ENCODE measurements around the gene ALOXE3. TPM values are rescaled to one million over a fixed set of nuclear protein-coding genes. Genes with fewer than 3 reads are reported as not detected.

The ALOXE3 gene
- total and polyA plus RNA-seq, 8 donors: 0.12 to 0.43 TPM; not detected in 6

DNA sequence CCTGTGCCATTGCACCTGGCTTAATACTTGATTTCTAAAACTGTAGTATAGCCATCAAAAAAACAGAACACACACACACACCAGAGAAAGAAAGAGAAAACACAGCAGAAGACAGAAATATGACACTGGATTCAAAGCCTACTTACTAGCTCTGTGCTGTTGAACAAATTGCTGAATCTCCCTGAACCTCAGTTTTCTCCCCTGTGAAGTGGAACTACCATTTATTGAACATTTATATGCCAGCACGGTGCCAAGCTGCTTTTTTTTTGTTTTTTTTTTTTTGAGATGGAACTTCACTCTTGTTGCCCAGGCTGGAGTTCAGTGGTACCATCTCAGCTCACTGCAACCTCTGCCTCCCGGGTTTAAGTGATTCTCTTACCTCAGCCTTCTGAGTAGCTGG lies 17.6 kb downstream of the ALOXE3 start:
- DNase-seq: no peak
- Histone ChIP-seq H3K27me3 (peaks cover 0 to 26% (median 0%) of the 10 kb centered on the region in 3 donors), H3K4me3 (no peak overlapping the region), H3K36me3 (no peaks in the 10 kb centered on the region), H3K9me3 (no peaks in the 10 kb centered on the region), H3K4me1 (no peaks in the 10 kb centered on the region), H3K27ac (no peak overlapping the region)
- TF ChIP-seq EP300 (IDR thresholded peaks at IDR 0.05) (no peak), POLR2AphosphoS5 (IDR thresholded peaks at IDR 0.05) (no peak), CTCF (IDR thresholded peaks at IDR 0.05) (no peak)
- intact Hi-C loops (cut with DNase I; ENCODE audit: low total_unique reads): no loop called here
- WGBS, 5 donors: 80 to 91% (median 88%) methylated on average over 2 of the region's 2 CpGs

- peaks cover 0 to 33% (median 0%) of the 10 kb centered on the region in 3 donors for H3K27me3 ChIP-seq
- intact Hi-C loops (cut with DNase I; ENCODE audit: low total_unique reads): no loop called here
- H3K36me3 ChIP-seq: no peaks in the 10 kb centered on the region
- H3K4me3 ChIP-seq: no peak overlapping the region
- no peaks in the 10 kb centered on the region for H3K9me3 ChIP-seq
- H3K4me1 ChIP-seq: no peaks in the 10 kb centered on the region
- TF ChIP-seq EP300 (IDR thresholded peaks at IDR 0.05) (no peak), POLR2A (IDR thresholded peaks at IDR 0.05) (no peak)
- no peak for DNase-seq
- 16 to 22% (median 19%) methylated on average over 2 of the region's 2 CpGs for WGBS, 5 donors
- no peak overlapping the region for H3K27ac ChIP-seq
Observed at GRCh38 chr17:8100111-8100510, 18.2 kb downstream of the ALOXE3 start.

- Histone ChIP-seq H3K27ac (no peak overlapping the region), H3K9me3 (no peaks in the 10 kb centered on the region), H3K4me1 (no peaks in the 10 kb centered on the region), H3K27me3 (peaks cover 0 to 53% (median 12%) of the 10 kb centered on the region in 3 donors), H3K4me3 (no peak overlapping the region), H3K36me3 (no peaks in the 10 kb centered on the region)
- no peak for TF ChIP-seq POLR2AphosphoS5 (IDR thresholded peaks at IDR 0.05)
- TF ChIP-seq CTCF (IDR thresholded peaks at IDR 0.05): no peak
- no peak for TF ChIP-seq EP300 (IDR thresholded peaks at IDR 0.05)
- TF ChIP-seq POLR2A (IDR thresholded peaks at IDR 0.05): no peak
- intact Hi-C loops (cut with DNase I; ENCODE audit: low total_unique reads): no loop called here
- 84 to 93% (median 92%) methylated on average over 8 of the region's 8 CpGs for WGBS, 5 donors
- no peak for DNase-seq
Observed at GRCh38 chr17:8096541-8096940, 21.8 kb downstream of the ALOXE3 start.

DNA sequence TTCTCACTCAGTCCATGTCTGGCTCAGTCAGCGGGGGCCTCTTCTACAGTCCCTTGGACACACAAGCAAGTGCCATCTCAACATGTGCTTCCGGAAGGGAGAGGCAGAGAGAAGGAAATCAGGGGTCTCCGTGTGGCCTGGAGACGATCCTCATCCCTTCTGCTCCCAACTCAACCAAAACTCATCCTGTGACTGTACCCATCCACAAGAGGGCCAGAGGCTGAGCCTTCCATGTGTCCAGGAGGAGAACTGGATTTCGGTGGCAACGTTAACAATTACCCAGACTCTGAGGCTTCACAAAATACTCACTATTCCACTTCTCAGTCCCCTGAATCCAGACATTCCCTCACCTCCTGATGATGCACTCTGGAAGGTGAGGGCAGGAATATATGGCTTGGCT lies 23.0 kb downstream of the ALOXE3 start:
- peaks cover 0 to 65% (median 20%) of the 10 kb centered on the region in 3 donors for H3K27me3 ChIP-seq
- H3K4me1 ChIP-seq: no peaks in the 10 kb centered on the region
- no peak overlapping the region for H3K4me3 ChIP-seq
- no peak for TF ChIP-seq POLR2A (IDR thresholded peaks at IDR 0.05)
- TF ChIP-seq POLR2AphosphoS5 (IDR thresholded peaks at IDR 0.05): no peak
- no peak for TF ChIP-seq CTCF (IDR thresholded peaks at IDR 0.05)
- intact Hi-C loops (cut with DNase I; ENCODE audit: low total_unique reads): no loop called here
- no peak for DNase-seq
- H3K36me3 ChIP-seq: no peaks in the 10 kb centered on the region
- H3K9me3 ChIP-seq: no peaks in the 10 kb centered on the region
- WGBS, 5 donors: 75 to 91% (median 81%) methylated on average over 6 of the region's 6 CpGs
- no peak overlapping the region for H3K27ac ChIP-seq

DNA sequence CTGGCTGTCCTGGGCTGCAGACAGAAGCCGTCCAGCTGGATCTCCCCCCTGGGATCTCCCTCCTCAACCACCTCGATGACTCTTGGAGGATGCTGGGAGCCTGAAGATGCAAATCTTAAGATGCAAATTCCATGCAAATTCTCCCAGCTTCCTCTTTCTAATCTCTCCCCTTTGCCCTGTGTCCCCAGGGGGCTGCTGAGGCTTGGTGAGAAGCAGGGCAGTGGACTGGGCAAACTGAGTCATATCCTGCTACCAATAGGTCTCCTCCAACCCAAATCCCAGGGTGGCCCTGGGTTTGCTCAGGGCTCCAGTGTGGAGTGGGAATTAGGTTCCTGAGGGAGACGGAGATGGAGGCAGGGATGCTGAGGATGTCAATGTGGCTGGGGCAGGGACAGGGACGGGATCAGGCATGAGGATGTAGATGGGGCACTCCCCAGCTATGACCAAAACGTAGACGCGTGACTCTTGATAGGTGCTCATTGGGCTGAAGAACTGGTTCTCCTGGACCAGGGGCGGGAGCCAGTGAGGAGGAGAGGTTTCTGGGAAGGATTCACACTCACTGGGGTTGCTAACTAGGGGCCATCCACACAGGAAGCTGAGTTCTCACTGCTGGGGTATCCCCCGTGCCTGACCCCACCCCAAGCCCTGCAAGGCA lies 27.2 kb downstream of the ALOXE3 start:
- intact Hi-C loops (cut with DNase I; ENCODE audit: low total_unique reads): no loop called here

More for the DNA sequence above, 27.2 kb downstream of the ALOXE3 start:
- TF ChIP-seq POLR2A (IDR thresholded peaks at IDR 0.05): no peak
- no peak for TF ChIP-seq CTCF (IDR thresholded peaks at IDR 0.05)
- no peak for TF ChIP-seq POLR2AphosphoS5 (IDR thresholded peaks at IDR 0.05)
- no peak for TF ChIP-seq EP300 (IDR thresholded peaks at IDR 0.05)
- WGBS, 5 donors: 33 to 50% (median 37%) methylated on average over 8 to 9 of the region's 9 CpGs
- no peaks in the 10 kb centered on the region for H3K9me3 ChIP-seq
- H3K27ac ChIP-seq: no peak overlapping the region
- DNase-seq: no peak
- H3K4me3 ChIP-seq: no peak overlapping the region
- peaks cover 0 to 94% (median 34%) of the 10 kb centered on the region in 3 donors for H3K27me3 ChIP-seq
- H3K36me3 ChIP-seq: no peaks in the 10 kb centered on the region
- H3K4me1 ChIP-seq: no peaks in the 10 kb centered on the region

Data from stomach (tissue), 9 donors.